ENCODE measurements around the gene NAT10.

Gene NAT10

DNA sequence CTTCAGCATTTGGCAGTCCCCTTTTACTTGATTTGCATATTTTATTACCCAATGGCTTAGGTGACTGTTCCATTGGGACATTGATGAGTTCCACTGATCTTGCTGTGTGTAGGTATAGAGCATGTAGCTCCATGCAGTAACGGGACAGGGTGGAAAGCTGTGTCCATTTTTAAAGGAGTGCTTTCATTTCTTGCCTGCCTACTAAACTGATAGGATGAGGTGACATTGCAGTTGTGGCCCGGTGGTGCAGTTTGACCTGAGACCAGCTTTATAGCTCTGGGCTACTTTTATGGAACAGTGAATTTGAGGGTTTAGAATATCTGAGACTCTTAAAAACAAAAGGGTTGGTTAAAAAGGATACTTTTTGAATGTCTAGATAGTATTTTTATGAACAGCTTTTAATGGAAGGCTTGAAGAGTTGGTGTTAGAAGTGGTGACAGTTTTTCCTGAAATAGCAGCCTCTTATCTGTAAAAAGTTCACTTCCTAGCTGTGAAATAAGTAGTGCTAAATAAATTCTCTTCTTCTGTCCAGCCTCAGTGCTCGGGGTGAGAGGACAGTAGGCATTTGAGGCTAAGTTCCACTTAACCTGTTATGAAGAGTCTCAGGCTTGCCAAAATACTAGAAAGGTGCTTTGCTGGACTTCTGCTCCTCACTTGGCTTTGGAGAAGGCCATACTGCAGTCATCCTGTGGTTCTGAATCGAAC lies 27.0 kb downstream of the NAT10 start:
- Mint-ChIP-seq H3K9me3 (no peaks in the 10 kb centered on the region), H3K27me3 (no peaks in the 10 kb centered on the region), H3K4me1 (peaks cover 6% of the 10 kb centered on the region), H3K36me3 (peaks cover 62% of the 10 kb centered on the region), H3K27ac (no peak overlapping the region), H3K4me3 (no peak overlapping the region)
- ATAC-seq: no peak

- Mint-ChIP-seq H3K27ac (no peak overlapping the region), H3K4me1 (peaks cover 6% of the 10 kb centered on the region), H3K9me3 (no peaks in the 10 kb centered on the region), H3K4me3 (no peak overlapping the region), H3K36me3 (peaks cover 66% of the 10 kb centered on the region), H3K27me3 (no peaks in the 10 kb centered on the region)
- ATAC-seq: no peak
Observed at GRCh38 chr11:34134765-34135164, 29.3 kb downstream of the NAT10 start.

DNA sequence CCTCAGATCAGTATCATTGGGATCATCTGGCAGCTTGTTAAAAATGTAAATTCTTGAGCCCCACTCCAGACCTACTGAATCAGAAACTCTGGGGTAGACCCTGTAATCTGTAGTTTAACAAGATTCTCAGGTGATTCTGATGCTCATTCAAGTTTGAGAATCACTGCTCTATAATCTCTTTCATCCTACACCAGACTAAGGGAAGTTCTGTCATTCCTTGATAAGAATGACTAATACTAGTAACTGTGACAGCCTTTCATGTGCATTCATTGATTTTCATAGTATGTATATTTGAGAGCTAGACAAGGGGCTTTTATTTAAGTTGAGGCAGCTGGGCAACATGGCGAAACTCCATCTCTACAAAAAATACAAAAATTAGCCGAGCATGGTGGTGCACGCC lies 30.0 kb downstream of the NAT10 start:
- H3K36me3 Mint-ChIP-seq: peaks cover 64% of the 10 kb centered on the region
- ATAC-seq: no peak
- no peaks in the 10 kb centered on the region for H3K27me3 Mint-ChIP-seq
- H3K4me1 Mint-ChIP-seq: peaks cover 6% of the 10 kb centered on the region
- H3K27ac Mint-ChIP-seq: no peak overlapping the region
- H3K9me3 Mint-ChIP-seq: no peaks in the 10 kb centered on the region
- no peak overlapping the region for H3K4me3 Mint-ChIP-seq

DNA sequence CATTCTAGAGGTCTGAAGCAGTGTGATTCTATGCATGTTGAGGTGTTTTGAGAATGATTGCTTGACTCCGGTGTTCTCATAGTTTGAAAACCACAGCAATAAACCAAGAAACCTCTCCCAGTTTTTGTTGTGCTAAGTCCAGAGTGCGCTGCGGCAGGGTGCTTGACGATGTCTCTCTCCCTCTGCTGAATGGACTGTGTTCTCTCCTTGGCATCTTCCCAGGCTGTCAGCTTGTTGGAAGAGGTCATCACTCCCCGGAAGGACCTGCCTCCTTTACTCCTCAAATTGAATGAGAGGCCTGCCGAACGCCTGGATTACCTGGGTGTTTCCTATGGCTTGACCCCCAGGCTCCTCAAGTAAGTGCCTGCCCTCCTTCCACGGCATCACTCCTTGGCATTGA lies 31.0 kb downstream of the NAT10 start:
- peak overlapping the region; percentile 28 for H3K27ac Mint-ChIP-seq
- no peak for ATAC-seq
- H3K4me1 Mint-ChIP-seq: peaks cover 6% of the 10 kb centered on the region
- no peaks in the 10 kb centered on the region for H3K9me3 Mint-ChIP-seq
- no peaks in the 10 kb centered on the region for H3K27me3 Mint-ChIP-seq
- peaks cover 56% of the 10 kb centered on the region for H3K36me3 Mint-ChIP-seq
- no peak overlapping the region for H3K4me3 Mint-ChIP-seq

DNA sequence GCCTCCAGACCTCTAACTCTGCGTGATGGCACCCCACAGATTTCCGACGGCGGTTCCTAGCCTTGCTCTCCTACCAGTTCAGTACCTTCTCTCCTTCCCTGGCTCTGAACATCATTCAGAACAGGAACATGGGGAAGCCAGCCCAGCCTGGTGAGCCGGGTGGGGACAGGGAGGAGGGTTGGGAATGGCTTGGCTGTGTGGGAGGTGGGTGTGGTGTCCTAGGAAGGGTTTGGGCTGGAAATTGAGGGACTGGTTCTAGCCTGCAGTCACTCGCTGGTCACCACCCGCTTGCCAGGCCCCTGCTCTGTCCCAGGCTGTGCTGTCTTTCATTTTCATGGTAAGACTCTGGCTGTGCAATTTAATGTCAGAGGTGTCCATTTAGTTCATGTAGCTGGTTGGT lies 33.9 kb downstream of the NAT10 start:
- Mint-ChIP-seq H3K4me1 (no peaks in the 10 kb centered on the region), H3K27me3 (no peaks in the 10 kb centered on the region), H3K9me3 (no peaks in the 10 kb centered on the region), H3K4me3 (no peak overlapping the region), H3K27ac (no peak overlapping the region), H3K36me3 (peaks cover 59% of the 10 kb centered on the region)
- no peak for ATAC-seq

GRCh38 chr11:34140149-34140548 lies 34.7 kb downstream of the NAT10 start:
- Mint-ChIP-seq H3K36me3 (peaks cover 59% of the 10 kb centered on the region), H3K27ac (no peak overlapping the region), H3K9me3 (no peaks in the 10 kb centered on the region), H3K27me3 (no peaks in the 10 kb centered on the region), H3K4me3 (no peak overlapping the region), H3K4me1 (peaks cover 4% of the 10 kb centered on the region)
- no peak for ATAC-seq

DNA sequence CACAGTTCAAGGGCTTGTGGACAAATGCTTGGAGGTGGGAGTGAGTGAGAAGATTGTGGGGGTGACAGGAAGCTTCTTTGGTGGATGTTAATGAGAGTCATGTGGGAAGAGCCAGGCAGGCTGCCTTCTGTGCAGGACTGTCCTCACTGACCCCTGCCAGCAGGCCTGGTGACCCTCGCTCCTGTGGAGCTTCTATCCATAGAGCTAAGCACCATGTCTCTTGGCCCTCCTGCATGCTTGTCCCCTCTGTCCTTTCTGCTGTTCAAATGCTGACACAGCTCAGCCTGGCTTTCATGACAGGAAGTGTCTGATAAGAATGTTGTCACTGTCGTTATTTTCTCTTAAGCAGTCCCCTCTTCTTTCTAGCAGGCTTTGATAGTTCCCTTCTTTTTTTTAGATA lies 37.6 kb downstream of the NAT10 start:
- H3K4me1 Mint-ChIP-seq: peaks cover 19% of the 10 kb centered on the region
- no peak for ATAC-seq
- H3K4me3 Mint-ChIP-seq: no peak overlapping the region
- no peaks in the 10 kb centered on the region for H3K9me3 Mint-ChIP-seq
- no peak overlapping the region for H3K27ac Mint-ChIP-seq
- no peaks in the 10 kb centered on the region for H3K27me3 Mint-ChIP-seq
- H3K36me3 Mint-ChIP-seq: peaks cover 62% of the 10 kb centered on the region

- no peaks in the 10 kb centered on the region for H3K9me3 Mint-ChIP-seq
- peak overlapping the region; percentile 76 for H3K27ac Mint-ChIP-seq
- H3K4me1 Mint-ChIP-seq: peaks cover 19% of the 10 kb centered on the region
- H3K27me3 Mint-ChIP-seq: no peaks in the 10 kb centered on the region
- H3K4me3 Mint-ChIP-seq: no peak overlapping the region
- ATAC-seq: peak; percentile 54
- H3K36me3 Mint-ChIP-seq: peaks cover 46% of the 10 kb centered on the region
Observed at GRCh38 chr11:34145073-34145472, 39.6 kb downstream of the NAT10 start.

DNA sequence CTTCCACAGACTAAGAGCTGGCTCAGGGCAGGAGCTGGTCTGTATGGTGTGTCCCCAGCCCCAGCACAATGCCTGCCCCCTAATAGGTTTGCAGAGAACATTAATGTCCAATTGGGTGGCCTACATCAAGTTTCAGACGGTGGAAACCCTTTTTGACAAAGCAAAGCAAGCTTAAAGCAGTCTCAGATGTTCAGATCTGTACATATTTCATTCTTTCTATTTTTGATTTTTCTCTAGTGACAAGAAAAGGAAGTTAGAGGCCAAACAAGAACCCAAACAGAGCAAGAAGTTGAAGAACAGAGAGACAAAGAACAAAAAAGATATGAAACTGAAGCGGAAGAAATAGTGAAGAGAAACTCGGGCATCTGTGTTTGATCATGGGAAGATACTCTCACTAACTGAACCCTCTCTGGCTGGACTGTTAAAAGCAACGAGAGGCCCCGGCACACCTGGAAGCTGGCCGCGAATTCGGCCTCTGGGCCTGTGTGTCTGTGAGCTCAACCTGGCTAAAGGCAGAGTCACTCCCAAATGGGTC lies 40.5 kb downstream of the NAT10 start:
- H3K27ac Mint-ChIP-seq: peak overlapping the region; percentile 76
- H3K4me3 Mint-ChIP-seq: no peak overlapping the region
- H3K36me3 Mint-ChIP-seq: peaks cover 51% of the 10 kb centered on the region
- peak; percentile 48 for ATAC-seq
- H3K27me3 Mint-ChIP-seq: no peaks in the 10 kb centered on the region
- H3K9me3 Mint-ChIP-seq: no peaks in the 10 kb centered on the region
- peaks cover 19% of the 10 kb centered on the region for H3K4me1 Mint-ChIP-seq

GRCh38 chr11:34146411-34146810 lies 41.0 kb downstream of the NAT10 start:
- ATAC-seq: no peak
- peak overlapping the region; percentile 76 for H3K27ac Mint-ChIP-seq
- peaks cover 49% of the 10 kb centered on the region for H3K36me3 Mint-ChIP-seq
- peaks cover 19% of the 10 kb centered on the region for H3K4me1 Mint-ChIP-seq
- no peaks in the 10 kb centered on the region for H3K27me3 Mint-ChIP-seq
- no peak overlapping the region for H3K4me3 Mint-ChIP-seq
- H3K9me3 Mint-ChIP-seq: no peaks in the 10 kb centered on the region

- Mint-ChIP-seq H3K4me1 (peaks cover 19% of the 10 kb centered on the region), H3K27ac (peak overlapping the region; percentile 76), H3K27me3 (no peaks in the 10 kb centered on the region), H3K4me3 (no peak overlapping the region), H3K9me3 (no peaks in the 10 kb centered on the region), H3K36me3 (peaks cover 48% of the 10 kb centered on the region)
- no peak for ATAC-seq
Observed at GRCh38 chr11:34146866-34147265, 41.4 kb downstream of the NAT10 start.

DNA sequence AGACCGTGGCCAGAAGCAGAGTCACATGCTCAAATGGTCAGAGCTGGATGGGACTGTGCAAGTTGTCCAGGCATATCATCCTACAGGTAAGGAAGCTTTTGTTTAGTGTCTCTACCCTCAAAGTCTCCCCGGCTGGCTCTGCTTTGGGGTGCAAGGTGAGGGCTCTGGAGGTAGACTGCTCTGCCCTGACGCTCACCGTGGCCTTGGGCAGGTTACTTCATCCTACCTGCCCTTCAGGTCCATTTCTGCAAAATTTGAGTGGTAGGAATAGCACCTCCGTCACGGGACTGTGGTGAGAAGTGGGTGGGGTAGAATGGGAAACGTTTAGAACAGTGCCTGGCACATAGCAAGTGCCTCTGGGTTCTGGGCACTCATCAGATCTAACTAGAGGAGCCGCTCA lies 42.2 kb downstream of the NAT10 start:
- Mint-ChIP-seq H3K27ac (no peak overlapping the region), H3K36me3 (peaks cover 45% of the 10 kb centered on the region), H3K4me1 (peaks cover 21% of the 10 kb centered on the region), H3K9me3 (no peaks in the 10 kb centered on the region), H3K27me3 (no peaks in the 10 kb centered on the region), H3K4me3 (no peak overlapping the region)
- ATAC-seq: no peak

DNA sequence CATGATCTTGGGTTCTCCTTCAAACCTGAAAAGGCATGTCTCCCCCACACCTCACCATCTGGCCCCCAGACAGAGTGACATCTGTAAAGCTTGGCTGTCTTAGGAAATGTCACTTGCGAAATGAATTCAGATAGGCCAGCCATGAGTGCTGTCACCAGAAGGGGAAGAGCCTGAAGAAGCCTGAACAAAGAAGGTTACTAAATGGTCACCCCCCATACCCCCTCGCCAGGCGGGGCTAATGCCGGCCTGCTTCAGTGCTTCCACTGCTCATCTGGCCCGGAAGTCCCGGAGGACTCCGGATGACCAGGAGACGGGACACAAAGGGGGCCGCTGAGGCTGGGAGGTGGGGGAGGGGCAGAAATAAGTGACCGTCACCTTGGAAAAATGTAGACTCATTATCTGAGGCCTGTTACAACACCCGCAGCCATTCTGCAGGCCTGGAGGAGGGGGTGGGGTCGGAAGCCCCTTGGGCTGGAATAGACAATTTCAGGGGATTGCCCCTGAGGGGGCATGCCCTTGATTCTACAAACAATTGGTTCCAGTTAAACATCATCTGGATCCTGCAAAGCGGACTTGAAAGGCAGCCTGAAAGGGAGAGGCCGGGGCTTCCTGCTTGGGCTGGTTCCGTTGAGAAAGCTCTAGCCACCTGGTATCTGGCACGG lies 43.2 kb downstream of the NAT10 start:
- Mint-ChIP-seq H3K36me3 (peaks cover 45% of the 10 kb centered on the region), H3K27me3 (no peaks in the 10 kb centered on the region), H3K27ac (no peak overlapping the region), H3K4me3 (no peak overlapping the region), H3K9me3 (no peaks in the 10 kb centered on the region), H3K4me1 (peaks cover 32% of the 10 kb centered on the region)
- ATAC-seq: no peak

GRCh38 chr11:34149274-34149673 lies 43.8 kb downstream of the NAT10 start:
- H3K36me3 Mint-ChIP-seq: peaks cover 44% of the 10 kb centered on the region
- H3K27ac Mint-ChIP-seq: no peak overlapping the region
- H3K4me3 Mint-ChIP-seq: no peak overlapping the region

DNA sequence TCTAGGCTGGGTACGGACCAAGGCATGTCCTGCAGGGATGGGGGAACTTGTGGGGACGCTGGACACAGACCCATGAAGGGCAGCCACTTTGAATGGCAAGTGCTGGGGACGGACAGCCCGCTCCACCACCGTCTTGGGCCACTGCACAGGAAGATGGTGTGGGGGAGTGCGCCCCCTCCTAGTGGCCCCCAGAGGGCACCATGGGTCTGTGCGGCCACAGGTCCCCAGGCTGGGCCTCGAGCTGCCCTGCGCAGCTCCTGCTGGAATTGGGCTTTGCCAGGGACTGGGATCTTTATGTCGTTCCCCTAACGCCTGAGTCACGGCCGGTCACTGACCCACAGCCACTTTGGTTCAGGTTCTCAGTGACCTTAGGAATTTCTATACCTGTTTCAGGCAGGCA lies 44.4 kb downstream of the NAT10 start:
- ATAC-seq: no peak
- H3K4me1 Mint-ChIP-seq: peaks cover 43% of the 10 kb centered on the region
- H3K27ac Mint-ChIP-seq: no peak overlapping the region
- peaks cover 44% of the 10 kb centered on the region for H3K36me3 Mint-ChIP-seq
- no peaks in the 10 kb centered on the region for H3K27me3 Mint-ChIP-seq
- no peaks in the 10 kb centered on the region for H3K9me3 Mint-ChIP-seq
- H3K4me3 Mint-ChIP-seq: no peak overlapping the region

More at GRCh38 chr11:34149274-34149673, 43.8 kb downstream of the NAT10 start:
- ATAC-seq: no peak
- H3K4me1 Mint-ChIP-seq: peaks cover 38% of the 10 kb centered on the region
- no peaks in the 10 kb centered on the region for H3K27me3 Mint-ChIP-seq
- H3K9me3 Mint-ChIP-seq: no peaks in the 10 kb centered on the region
